DOHH2 (cell line): ENCODE data around the gene SCPEP1.
"Not testable (repeated sequence)": the region's sequence is repeated elsewhere in the genome, so short reads cannot be mapped to it uniquely, and the experiment has no call there.

Experiments
- H3F3A ChIP-seq: fragments of 200-600 bp; sonication (generic), shearing (Covaris generic); 2 replicates; pipeline ENCODE4 v1.6.0; 2016; ENCODE audit warnings: antibody characterized with exemption, mild to moderate bottlenecking; ENCODE audit not compliant: control insufficient read depth, insufficient read depth
- H3K27ac ChIP-seq: fragments of 200-600 bp; sonication (generic); 2 replicates; pipeline ENCODE4 v1.5.1; 2014; ENCODE audit warnings: low read depth, mild to moderate bottlenecking, low read length, moderate library complexity
- H3K27me3 ChIP-seq: fragments of 200-600 bp; sonication (generic); 2 replicates; pipeline ENCODE4 v1.6.1; 2014; ENCODE audit warnings: mild to moderate bottlenecking, low read length, mixed read lengths; ENCODE audit not compliant: control insufficient read depth
- H3K36me3 ChIP-seq: fragments of 200-600 bp; sonication (generic); 2 replicates; pipeline ENCODE4 v1.6.1; 2014; ENCODE audit warnings: mild to moderate bottlenecking, low read length, moderate library complexity, mixed read lengths; ENCODE audit not compliant: control insufficient read depth
- H3K4me1 ChIP-seq: fragments of 200-600 bp; sonication (generic); 2 replicates; pipeline ENCODE4 v1.6.1; 2014; ENCODE audit warnings: mild to moderate bottlenecking, low read length, mixed read lengths; ENCODE audit not compliant: control insufficient read depth
- H3K4me2 ChIP-seq: fragments of 200-600 bp; sonication (generic); 2 replicates; pipeline ENCODE4 v1.6.0; 2014; ENCODE audit warnings: mild to moderate bottlenecking, low read length, moderate library complexity
- H3K4me3 ChIP-seq: fragments of 200-600 bp; sonication (generic); 2 replicates; pipeline ENCODE4 v1.5.1; 2014; ENCODE audit warnings: mild to moderate bottlenecking, low read length, mixed read lengths
- H3K79me2 ChIP-seq: fragments of 200-600 bp; sonication (generic); 2 replicates; pipeline ENCODE4 v1.6.1; 2014; ENCODE audit warnings: mild to moderate bottlenecking, low read length, mixed read lengths; ENCODE audit not compliant: control insufficient read depth
- H3K9me2 ChIP-seq: fragments of 200-600 bp; sonication (generic); replicated peaks from 2 replicates; pipeline ENCODE4 v1.6.1; 2014; ENCODE audit warnings: mild to moderate bottlenecking, low read length, mixed read lengths; ENCODE audit not compliant: control insufficient read depth
- H3K9me3 ChIP-seq: fragments of 200-600 bp; sonication (generic); 2 replicates; pipeline ENCODE4 v1.6.1; 2014; ENCODE audit warnings: antibody characterized with exemption, low read length, mixed read lengths; ENCODE audit not compliant: control insufficient read depth, insufficient read depth
- H4K20me1 ChIP-seq: fragments of 200-600 bp; sonication (generic); 2 replicates; pipeline ENCODE4 v1.6.0; 2014; ENCODE audit warnings: low read depth, mild to moderate bottlenecking, antibody characterized with exemption, low read length, moderate library complexity; ENCODE audit not compliant: control insufficient read depth, insufficient read depth
- EZH2phosphoT487 ChIP-seq: fragments of 200-600 bp; sonication (generic); IDR thresholded peaks from 2 replicates; pipeline ENCODE4 v1.6.1; 2017; ENCODE audit warnings: borderline replicate concordance, mild to moderate bottlenecking, antibody characterized with exemption, low read length, moderate library complexity, mixed read lengths
- TF ChIP-seq, protein P1 (sequence below): fragments of 200-600 bp; sonication (generic); IDR thresholded peaks from one replicate; pipeline ENCODE4 v1.5.1; 2014; ENCODE audit warnings: antibody characterized with exemption, mild to moderate bottlenecking, low read depth, low read length; ENCODE audit not compliant: poor library complexity, severe bottlenecking

The SCPEP1 gene

DNA sequence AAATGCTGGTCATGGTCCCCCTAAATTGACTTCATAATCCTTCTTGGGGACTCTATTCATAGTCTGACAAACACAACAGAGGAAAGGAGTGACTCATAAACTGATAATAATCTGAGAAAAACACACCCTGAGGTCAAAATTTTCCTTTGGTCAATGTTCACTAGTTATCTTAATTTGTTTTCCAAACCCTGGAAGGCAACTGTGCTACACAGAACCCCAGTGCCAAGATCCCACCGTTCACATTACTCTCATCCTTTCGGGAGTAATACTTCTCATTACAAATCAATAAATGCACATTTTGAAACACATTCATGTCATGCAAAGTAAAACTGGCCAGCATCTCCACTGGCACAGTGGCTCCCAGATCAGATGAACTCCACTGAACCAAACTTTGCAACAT is 40.2 kb upstream of the SCPEP1 start:
- H3F3A ChIP-seq = no peaks in the 10 kb centered on the region; the same call in 1 of the 2 replicates
- H3K36me3 ChIP-seq = peaks cover 46% of the 10 kb centered on the region

DNA sequence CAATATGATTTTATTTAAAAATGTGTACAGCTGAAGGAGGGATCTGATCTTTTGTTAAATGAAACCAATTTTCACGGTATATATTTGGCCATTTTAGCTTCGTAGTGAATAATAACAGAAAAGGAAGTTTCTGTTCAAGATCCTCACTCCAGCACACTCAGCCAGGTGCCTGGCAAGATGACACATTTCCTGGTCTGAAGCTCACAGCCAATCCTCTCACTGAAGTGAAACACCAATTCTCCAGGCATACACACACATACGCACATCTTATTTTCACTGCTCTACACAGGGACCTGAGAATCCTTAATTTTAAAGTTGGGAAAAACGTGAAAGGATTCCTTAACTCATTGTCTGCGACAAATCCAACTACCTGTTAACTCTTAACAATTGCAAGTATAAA is 39.7 kb upstream of the SCPEP1 start:
- not testable (repeated sequence) for H3K4me1 ChIP-seq, H3K79me2 ChIP-seq, H3K4me3 ChIP-seq, H3K9me3 ChIP-seq, H3K27ac ChIP-seq, H3F3A ChIP-seq, H3K4me2 ChIP-seq, H3K27me3 ChIP-seq, H3K9me2 ChIP-seq, H4K20me1 ChIP-seq
- H3K36me3 ChIP-seq = peaks cover 49% of the 10 kb centered on the region

More for the DNA sequence above, 40.2 kb upstream of the SCPEP1 start:
- Histone ChIP-seq H4K20me1 (no peaks in the 10 kb centered on the region), H3K4me3 (no peak overlapping the region), H3K4me1 (no peaks in the 10 kb centered on the region), H3K27me3 (no peaks in the 10 kb centered on the region), H3K27ac (no peak overlapping the region), H3K4me2 (no peak overlapping the region), H3K9me3 (no peaks in the 10 kb centered on the region), H3K9me2 (no peaks in the 10 kb centered on the region), H3K79me2 (no peaks in the 10 kb centered on the region)
- TF ChIP-seq, protein P1, sequence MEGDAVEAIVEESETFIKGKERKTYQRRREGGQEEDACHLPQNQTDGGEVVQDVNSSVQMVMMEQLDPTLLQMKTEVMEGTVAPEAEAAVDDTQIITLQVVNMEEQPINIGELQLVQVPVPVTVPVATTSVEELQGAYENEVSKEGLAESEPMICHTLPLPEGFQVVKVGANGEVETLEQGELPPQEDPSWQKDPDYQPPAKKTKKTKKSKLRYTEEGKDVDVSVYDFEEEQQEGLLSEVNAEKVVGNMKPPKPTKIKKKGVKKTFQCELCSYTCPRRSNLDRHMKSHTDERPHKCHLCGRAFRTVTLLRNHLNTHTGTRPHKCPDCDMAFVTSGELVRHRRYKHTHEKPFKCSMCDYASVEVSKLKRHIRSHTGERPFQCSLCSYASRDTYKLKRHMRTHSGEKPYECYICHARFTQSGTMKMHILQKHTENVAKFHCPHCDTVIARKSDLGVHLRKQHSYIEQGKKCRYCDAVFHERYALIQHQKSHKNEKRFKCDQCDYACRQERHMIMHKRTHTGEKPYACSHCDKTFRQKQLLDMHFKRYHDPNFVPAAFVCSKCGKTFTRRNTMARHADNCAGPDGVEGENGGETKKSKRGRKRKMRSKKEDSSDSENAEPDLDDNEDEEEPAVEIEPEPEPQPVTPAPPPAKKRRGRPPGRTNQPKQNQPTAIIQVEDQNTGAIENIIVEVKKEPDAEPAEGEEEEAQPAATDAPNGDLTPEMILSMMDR = no peak
- no peak for TF ChIP-seq EZH2phosphoT487

DNA sequence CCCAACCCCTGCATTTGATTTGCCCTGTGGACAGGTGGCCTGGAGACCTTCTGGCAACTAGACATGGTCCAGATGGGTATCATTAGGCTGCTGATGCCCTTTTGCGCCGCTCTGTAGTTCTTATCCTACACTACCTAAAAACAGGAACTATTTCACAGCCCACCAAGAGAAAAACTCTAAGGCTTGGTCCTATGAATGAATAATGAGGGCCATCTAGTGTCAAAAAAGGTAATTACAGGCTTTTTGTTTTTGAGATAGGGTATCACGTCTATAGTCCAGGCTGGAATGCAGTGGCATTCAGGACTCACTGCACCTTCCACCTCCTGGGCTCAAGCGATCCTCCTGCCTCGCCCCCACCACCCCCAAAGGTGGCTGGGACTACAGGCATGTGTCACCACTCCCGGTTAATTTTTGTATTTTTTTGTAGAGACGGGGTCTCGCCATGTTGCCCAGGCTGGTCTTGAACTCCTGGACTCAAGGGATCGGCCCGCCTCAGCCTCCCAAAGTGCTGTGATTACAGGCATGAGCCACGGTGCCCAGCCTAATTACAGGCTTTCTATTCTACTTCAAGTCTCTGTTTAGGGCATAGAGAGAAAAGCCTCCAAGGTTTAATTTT is 38.0 kb upstream of the SCPEP1 start:
- no peak overlapping the region for H3K27ac ChIP-seq
- no peaks in the 10 kb centered on the region for H3K9me2 ChIP-seq
- no peak overlapping the region for H3K4me3 ChIP-seq
- TF ChIP-seq, protein P1 = peak; percentile 68
- TF ChIP-seq EZH2phosphoT487 = no peak
- no peaks in the 10 kb centered on the region for H3K4me1 ChIP-seq
- H3F3A ChIP-seq = no peaks in the 10 kb centered on the region; the same call in 1 of the 2 replicates
- peaks cover 60% of the 10 kb centered on the region for H3K36me3 ChIP-seq
- H3K4me2 ChIP-seq = no peak overlapping the region
- no peaks in the 10 kb centered on the region for H3K27me3 ChIP-seq
- no peaks in the 10 kb centered on the region for H3K79me2 ChIP-seq
- H4K20me1 ChIP-seq = no peaks in the 10 kb centered on the region
- no peaks in the 10 kb centered on the region for H3K9me3 ChIP-seq

DNA sequence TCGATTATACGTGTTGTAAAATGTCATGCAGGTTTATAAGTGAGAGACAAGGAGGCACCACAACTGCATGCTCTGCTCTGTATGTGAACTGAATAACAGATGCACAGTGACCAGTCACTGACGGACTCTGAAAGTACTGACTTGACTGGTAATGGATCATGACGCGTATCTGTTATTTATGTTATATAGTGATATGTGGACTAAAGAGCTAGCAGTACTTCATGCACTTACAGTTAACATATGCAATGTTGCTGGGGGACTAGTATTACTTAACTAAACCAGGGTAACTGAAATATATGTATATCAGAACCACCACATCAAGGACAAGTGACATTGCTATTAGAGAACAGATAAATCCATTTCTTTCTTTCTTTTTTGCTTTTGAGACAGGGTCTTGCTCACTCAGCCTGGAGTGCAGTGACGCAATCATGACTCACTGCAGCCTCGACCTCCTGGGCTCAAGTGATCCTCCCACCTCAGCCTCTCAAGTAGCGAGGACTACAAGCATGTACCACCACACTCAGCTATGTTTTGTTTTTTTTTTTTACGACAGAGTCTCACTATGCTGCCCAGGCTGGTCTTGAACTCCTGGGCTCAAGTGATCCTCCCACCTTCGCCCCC is 34.3 kb upstream of the SCPEP1 start:
- peaks cover 57% of the 10 kb centered on the region for H3K36me3 ChIP-seq
- TF ChIP-seq, protein P1 = no peak
- TF ChIP-seq EZH2phosphoT487 = no peak

More for the DNA sequence above, 34.3 kb upstream of the SCPEP1 start:
- Histone ChIP-seq H3K27me3 (no peaks in the 10 kb centered on the region), H3K9me3 (no peaks in the 10 kb centered on the region), H3K4me3 (no peak overlapping the region), H3K79me2 (no peaks in the 10 kb centered on the region), H3K4me2 (no peak overlapping the region), H3F3A (no peaks in the 10 kb centered on the region; the same call in 1 of the 2 replicates), H3K9me2 (no peaks in the 10 kb centered on the region), H3K27ac (no peak overlapping the region), H4K20me1 (no peaks in the 10 kb centered on the region), H3K4me1 (no peaks in the 10 kb centered on the region)
